T follicular helper cell (primary cell): Measurements from ENCODE around the gene MAB21L4.

Source experiments
- DNase-seq: peaks from one replicate; pipeline ENCODE4 v3.0.0-alpha.2; 2020; ENCODE audit warnings: low read depth

Gene MAB21L4

DNA sequence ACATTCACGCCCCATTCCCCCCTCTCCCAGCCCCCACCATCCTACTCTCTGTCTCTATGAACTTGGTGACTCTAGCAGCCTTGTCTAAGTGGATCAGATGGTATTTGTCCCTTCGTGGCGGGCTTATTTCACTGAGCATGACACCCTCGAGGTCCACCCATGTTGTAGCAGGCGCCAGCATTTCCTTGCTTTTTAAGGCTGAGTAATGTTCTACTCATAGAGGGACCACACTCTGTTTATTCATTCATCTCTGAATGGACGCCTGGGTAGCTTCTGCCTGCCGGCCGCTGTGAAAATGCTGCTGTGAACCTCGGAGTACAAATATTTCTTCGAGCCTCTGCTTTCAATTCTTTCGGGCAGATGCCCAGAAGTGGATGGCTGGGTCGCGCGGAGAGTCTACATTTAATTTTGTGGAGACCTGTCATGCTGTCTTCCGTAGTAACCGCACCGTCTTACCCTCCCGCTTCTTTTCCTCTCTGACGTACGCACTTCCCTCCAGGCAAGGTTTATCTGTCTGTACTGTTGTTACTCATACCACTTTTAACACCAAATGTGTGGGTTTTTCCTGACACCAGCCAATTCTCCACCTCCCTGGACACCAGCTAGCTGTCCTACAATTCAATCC is 15.8 kb upstream of the MAB21L4 start:
- DNase-seq: no peak

DNA sequence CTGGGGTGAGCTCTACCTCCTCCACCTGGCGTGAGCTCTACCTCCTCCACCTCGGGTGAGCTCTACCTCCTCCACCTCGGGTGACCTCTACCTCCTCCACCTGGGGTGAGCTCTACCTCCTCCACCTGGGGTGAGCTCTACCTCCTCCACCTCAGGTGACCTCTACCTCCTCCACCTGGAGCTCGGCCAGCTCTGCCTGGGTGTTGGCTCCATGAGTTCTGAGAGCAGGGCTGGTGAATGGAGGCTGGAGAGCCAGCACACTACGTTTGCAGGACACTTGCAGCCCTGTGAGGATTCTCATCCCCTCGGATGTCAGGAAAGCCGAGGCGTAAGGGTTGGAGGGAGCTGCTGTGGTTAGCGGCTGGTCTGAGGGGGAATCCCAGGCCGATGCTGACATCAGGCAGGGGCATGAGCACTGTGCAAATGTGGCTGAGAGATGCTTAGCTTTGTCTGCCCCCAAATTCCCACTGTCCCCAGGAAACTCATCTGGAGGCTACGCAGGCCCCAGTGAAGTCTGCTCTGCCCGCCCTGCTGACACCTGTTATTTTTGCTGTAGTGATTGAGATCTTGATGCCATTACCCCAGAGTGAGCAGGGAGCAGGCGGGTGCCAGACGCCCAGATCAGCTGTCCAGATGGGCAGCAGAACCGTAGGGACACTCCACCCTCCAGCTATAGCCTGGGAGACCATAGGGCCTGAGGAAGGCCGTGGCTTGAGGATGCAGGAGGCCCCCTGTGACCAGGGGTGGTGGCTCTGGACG is 13.4 kb upstream of the MAB21L4 start:
- DNase-seq: no peak

DNA sequence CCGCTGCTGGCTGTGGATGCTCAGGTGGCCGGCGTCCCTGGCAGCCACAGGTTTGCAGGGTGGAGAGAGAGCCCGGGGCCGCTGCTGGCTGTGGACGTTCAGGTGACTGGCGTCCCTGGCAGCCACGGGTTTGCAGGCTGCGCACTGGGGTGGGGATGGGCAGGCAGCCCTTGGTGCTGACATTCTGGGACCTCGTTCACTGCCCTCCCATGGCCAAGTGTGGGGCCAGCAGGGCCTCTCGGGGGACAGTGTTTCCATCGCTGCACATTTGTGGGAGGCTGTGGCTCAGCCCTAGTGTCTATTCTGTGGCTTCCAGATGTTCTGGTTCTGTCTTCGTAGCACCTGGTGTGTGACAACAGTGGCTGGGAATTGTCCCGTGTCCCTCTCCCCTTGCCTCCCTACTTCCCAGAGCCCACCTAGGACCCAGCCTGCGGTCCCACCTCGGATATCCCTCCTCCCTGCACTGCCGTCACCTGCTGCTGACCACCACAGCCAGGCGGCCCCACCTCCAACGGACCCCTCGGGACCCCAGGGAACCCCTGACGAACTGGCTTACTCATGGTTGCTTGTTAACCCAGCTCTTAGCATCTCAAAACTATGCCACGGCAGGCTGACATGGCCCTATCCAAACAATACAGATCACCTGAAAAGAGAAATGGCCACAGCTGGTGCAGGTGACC is 11.1 kb upstream of the MAB21L4 start:
- no peak for DNase-seq

GRCh38 chr2:240906141-240906910 is 10.4 kb upstream of the MAB21L4 start, which contains the start of gene CROCC2:
TSS of gene CROCC2 (plus strand) at chr2:240906336. CDS start at chr2:240906514, 178 bp downstream.
- DNase-seq: no peak

DNA sequence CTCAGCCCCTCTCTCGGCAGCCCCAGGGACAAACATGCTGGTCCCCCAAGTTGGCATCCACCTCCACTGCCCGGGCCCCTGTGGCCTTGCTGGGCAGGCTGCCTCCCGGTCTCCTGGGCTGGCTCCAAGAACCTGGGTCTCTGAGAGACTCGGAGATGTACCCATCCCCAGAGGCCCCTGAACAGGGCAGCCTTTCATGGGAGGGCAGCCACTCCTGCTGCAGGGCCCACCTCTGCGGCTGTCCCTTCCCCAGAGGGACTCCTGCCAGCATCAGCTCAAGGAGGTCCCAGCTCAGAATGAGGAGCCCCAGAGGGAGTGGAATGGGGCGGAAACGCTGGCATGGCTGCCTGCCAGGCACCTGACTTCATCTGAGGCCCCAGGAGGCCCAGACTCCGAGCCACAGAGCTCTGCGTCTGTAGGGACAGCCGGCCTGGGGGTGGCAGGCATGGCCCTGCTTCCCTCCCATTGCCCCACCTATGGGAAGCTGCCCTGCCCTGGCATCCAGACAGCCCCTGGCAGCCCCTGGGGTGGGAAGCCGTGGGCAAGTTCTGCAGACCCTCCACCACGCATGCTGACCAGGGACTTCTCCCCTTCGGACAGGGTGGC is 9.3 kb upstream of the MAB21L4 start:
- DNase-seq: no peak

DNA sequence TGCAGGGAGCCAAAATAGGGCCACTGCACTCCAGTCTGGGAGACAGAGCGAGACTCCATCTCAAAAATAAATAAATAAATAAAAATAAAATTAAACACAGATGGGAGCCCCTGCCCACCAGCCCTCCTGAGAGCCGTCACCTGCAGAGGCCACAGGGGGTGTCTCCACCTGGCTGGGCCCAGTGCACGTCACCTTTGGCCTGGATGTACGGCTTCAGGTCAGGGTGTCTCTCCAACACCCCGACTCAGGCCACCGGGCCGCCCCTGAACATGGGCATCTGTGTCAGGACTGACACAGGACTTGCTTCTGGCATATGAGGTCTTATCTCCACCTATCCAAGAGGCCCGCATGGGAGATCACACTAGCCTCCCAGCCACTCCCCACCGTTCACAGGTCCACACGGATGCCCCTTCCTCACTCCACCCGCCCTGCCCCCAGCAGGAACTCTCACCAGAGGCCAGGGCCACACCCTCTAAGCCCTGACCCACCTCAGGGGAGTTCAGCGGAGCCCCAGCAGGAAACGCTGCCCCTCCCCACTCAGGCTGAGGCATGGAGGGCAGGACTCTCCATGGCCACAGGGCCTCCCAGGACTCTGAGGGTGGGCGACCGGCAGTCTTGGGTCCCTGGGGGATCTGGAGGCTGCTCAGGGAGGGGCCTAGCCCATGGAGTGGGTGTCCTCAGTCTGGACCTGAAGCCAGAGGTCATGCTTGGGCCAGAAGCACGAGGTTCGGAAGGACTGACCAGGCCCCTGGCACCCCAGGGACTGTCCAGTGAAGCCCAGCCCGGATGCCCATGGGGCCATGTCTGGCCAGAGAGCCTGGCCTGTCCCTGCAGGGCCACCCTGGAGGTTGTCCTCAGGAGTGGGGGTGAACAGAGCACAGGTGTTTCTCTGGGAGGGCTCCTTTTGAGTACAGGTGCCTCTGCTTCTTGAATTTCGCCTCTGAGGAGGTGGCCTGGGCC is 8.5 kb upstream of the MAB21L4 start:
- no peak for DNase-seq

DNA sequence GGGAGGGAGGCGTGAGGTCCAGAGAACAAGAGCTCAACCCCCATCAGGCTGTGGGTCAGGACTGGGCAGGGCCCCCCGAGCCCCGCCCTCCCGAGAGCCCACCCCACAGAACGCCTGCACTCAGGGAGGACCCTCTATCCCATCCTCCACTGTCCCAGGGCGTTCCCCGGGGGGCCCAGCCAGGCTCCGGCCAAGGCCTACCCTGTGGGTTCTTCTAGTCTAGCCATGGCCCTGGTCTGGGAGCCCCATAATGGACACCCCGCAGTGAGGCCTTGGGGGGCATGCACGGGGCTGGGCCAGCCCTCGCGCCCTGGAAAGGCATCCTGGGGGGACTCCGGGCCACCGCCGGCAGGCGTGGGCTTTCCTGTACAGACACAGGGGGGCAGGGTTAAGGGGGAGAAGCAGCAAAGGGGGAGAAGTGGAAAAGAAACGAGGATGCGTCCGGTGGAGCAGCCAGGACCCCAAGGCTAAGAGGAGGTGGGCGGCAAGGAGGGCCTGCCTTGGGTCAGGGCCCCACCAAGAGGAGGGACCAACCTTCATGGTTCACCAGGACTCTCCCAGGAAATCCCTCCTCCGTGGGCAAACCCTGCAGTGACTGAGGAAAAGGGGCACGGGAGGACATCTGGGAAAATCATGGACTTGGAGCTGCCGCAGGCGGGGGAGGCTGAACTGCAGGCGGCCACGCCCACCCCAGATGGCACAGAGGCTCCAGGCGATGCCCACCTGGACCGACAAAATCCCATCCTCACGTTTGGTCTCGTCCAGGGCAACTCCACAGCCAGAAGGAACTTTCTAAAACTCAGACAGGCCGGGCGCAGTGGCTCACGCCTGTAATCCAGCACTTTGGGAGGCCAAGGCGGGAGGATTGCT is 7.5 kb upstream of the MAB21L4 start:
- no peak for DNase-seq

- no peak for DNase-seq
These were observed 6.7 kb upstream of the MAB21L4 start for GRCh38 chr2:240902615-240903041.

DNA sequence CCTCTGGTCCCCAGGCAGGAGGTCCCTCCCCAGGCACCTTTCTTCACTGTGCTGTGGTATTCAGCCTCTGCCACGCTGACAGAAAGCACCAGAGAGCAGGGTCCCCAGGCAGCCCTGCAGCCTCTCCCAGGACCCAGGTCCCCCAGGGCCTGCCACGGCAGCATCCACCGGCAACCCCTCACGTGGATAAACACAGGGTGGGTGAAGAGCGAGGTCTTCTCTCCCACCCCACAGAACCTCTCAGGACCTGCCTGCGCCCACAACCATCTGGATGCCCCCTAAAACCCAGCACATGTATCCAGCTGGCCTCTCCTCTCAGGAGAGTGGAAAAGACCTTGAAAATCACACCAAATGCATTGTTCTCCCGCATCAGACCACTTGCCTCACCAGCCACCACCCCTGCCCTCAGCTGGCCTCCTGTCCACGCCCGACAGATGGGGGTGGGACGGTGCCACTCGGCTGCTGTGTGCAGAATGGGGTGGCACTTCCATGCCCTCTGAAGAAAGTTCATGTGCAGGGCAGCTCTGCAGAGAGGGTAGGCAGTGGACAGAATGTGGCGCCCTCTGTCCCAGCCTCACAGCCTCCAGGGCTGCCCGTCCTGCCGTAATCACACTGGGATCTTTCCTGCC is 6.1 kb upstream of the MAB21L4 start:
- no peak for DNase-seq

DNA sequence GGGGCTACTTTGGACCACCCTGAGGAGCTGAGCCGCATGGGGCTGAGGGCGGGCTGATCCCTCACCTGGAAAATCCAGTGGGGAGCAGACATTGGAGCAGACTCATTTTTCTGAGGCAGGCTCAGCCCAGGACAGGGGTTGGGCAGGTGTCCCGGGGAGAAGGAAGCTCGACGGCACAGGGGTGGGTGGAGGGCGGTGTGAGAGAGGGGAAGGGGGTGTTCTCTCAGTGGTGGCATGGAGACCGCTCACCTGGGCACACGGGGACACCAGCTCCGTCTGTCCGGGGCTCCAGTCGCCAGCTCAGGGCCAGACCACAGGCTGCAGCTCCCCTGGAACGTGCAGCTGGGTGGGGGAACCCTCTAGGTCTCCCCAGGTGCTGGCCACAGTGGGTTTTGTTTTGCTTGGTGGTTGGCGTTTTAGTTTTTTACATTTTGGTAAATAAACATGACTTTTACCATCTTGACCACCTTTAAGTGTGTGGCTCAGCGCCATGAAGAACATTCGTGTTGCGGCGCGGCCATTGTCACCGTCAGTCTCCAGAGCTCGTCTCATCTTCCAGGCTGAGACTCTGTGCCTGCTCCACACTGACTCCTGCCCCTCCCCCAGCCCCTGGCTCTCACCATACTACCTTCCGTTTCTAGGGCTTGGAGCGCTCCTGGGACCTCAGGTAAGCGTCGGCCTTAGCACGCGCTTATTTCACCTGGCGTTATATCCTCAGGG is 4.3 kb upstream of the MAB21L4 start:
- no peak for DNase-seq

GRCh38 chr2:240899468-240899865 is 3.5 kb upstream of the MAB21L4 start:
- DNase-seq: no peak

DNA sequence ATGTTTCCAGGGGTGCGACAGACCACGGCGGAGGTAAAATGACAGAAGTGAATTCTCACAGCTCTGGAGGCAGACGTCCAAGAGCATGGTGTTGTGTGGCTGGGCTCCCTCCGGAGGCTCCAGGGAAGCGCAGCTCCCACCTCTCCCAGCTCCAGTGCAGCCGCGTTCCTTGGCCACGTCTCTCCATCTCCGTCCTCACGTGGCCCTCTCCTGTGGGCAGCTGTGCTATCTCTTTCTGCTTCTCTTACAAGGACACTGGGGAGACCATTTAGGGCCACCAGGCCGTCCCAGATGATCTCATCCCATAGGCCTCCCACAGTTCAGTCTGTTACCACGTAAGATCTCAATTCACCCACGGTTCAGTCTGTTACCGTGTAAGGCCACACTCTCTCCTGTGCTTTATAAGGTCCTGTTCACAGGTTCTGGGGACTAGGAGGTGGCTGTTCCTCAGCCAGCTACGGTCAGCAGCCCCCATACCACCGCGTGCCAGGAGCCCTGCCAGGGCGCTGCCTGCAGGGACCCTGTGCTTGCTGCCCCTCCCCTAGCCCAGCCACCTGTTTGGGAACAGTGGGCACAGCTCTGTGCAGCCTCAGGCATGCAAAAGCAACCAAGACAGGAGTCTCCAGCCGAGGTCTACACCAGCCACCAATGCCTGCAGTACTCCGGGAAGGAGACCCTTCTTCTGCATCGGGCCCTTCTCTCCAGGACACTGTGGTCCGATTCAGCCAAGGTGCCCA is 2.9 kb upstream of the MAB21L4 start:
- DNase-seq: no peak

DNA sequence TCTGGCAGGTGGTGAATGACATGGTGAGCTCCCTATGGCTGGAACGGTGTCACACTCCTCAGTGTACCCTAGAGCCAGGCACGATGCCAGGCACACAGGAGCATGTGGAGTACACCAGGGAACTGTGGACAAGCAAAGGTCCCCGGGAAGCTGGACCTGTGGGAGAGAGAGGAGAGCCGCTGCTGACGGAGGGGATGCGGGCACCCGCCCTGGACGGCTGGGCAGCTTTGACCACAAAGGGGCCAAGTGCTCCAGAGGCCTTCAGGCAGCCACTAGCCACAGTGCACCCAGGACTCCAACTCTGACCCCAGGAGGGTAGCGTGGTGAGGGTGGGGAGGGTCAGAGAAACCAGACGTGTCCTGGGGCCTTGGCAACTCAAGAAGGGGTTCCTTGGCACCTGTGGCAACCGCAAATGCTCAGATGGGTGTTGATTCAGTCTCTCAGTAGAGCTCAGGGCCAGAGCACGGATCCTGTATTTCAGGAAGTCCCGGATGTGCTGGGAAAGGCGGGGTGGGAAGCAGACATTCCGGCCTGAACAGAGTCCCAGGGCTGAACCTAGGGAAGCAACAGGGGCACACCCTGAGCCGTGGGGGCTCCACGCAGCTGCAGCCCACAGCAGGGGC is 2.3 kb upstream of the MAB21L4 start:
- DNase-seq: no peak

DNA sequence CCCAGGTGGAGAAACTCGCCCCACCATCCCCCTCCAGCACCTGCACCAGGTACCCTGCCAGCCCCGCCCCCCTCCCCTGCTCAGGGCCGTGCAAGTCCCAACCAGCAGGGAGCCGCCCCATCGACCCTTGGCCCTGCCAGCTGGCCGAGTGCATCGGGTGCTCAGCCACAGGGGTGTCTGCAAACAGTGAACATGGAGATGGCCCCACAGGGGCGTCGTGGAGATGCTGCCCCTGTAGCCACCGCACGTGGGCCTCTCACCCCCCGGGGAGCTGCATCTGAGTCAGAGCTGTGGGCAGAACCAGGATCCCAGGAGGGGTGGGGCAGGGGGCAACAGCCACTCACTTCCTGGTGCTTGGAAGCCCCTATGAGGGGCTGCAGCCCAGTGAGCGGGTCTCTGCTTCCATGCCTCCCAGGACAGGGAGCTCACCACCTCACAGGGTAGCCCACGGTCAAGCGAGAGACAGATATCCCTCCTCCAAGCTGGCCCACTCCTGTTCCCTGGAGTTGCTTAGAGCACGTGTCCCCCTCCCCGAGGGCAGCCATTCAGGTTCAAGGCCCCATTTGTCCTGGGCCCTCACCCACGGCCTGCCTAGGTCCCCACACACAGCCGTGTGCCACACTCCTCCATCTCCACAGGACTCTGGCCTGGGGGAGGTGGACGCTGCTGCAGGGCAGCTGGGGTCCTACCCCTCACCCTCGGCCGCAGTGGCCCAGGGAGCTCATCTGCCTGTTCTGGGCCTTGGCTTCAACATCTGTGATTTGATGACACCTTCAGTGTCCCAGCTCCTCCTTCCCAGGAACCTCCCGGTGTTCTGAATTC is 1.1 kb upstream of the MAB21L4 start:
- no peak for DNase-seq

DNA sequence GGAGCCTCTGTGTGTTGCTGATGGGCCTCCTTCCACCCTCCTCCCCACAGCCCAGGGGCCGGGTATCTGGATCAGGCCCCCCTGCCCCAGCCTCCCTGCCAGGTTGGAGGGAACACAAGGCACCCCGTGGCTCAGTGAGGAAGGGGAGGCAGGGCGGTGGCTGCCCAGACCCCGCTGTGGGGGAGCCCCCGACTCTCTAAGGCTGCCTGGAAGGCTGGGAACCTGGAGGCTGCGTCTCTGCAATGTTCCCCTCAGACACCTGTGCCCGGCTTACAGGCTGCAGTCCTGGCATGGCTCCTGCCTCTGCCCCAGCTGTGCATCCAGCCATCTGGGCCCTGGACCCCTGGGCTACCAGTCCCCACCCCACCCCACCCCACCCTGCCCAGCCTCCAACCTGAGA is 438 bp upstream of the MAB21L4 start:
- DNase-seq: no peak

DNA sequence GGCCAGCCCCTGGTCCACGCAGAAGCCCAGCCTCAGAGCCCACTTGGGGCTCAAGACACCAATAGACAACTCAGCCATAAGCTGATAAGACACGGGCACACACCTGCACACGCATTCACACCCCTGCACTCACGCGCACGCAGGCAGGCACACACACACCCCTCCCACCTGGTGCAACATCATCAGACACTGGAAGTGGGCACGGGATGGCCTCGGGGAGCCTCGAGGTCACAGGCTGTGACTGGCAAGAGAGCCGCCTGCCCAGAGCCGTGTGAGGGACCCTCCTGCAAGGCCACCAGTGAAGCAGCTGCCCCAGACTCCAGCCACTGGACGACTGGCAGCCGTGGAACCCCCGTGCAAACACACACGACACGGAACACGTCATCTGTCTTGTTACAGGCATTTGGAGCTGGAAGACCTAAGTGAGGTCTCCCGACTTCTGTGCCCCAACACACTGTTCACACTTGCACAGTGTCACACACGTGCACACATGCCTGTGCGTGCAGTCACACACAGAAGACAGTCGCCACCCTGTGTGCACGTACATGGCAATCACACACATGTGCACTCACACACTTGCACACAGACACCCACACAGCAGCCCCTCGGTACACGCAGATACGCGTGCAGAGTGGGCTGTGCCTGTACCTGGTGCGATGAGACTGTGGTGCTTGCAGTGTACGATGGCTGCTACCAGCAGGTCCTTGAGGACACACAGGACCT is 959 bp downstream of the MAB21L4 start:
- no peak for DNase-seq
